ENCODE measurements around the gene ST7.

Gene ST7

GRCh38 chr7:117048114-117048866 lies 95.0 kb downstream of the ST7 start:
- Histone ChIP-seq H3K36me3 (ENCODE audit: control insufficient read depth in 5 of 5, insufficient read depth in 5 of 5, low read length in 5 of 5) (no peaks in the 10 kb centered on the region), H3K4me1 (ENCODE audit: control insufficient read depth in 5 of 5, insufficient read depth in 5 of 5, low read length in 5 of 5) (peaks cover 2 to 27% (median 8%) of the 10 kb centered on the region in 5 donors), H3K9me3 (ENCODE audit: control insufficient read depth in 5 of 5, low read length in 5 of 5) (no peaks in the 10 kb centered on the region), H3K27me3 (ENCODE audit: control insufficient read depth in 5 of 5, insufficient read depth in 4 of 5, low read length in 5 of 5) (no peaks in the 10 kb centered on the region), H3K27ac (ENCODE audit: low read depth, low read length) (no peak overlapping the region), H3K9ac (ENCODE audit: low read length in 5 of 5) (no peak overlapping the region), H3K4me3 (ENCODE audit: low read depth in 1 of 5, low read length in 5 of 5) (no peak overlapping the region)

DNA sequence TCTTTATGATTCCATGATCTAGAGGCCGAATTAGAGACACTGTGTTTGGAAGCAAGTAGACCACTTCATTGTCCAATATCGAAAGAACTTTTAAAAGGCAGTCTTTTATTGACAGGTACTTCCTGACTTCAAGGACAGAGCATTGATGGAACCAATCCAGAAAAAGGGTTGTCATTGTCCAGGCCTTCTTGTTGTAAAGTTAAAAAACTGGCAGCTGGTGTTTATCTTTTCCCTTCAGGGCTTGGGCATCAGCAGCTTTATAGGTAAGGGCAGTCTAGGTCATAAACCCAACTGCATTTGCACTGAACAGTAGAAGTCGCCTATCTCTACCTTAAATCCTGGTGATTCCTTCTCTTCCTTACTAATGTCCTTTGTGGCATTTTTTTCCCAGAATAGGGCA lies 95.6 kb downstream of the ST7 start:
- H3K36me3 ChIP-seq (ENCODE audit: control insufficient read depth in 5 of 5, insufficient read depth in 5 of 5, low read length in 5 of 5): no peaks in the 10 kb centered on the region
- no peak overlapping the region for H3K27ac ChIP-seq (ENCODE audit: low read depth, low read length)
- peaks cover 2 to 27% (median 8%) of the 10 kb centered on the region in 5 donors for H3K4me1 ChIP-seq (ENCODE audit: control insufficient read depth in 5 of 5, insufficient read depth in 5 of 5, low read length in 5 of 5)
- H3K9me3 ChIP-seq (ENCODE audit: control insufficient read depth in 5 of 5, low read length in 5 of 5): no peaks in the 10 kb centered on the region
- H3K4me3 ChIP-seq (ENCODE audit: low read depth in 1 of 5, low read length in 5 of 5): no peak overlapping the region
- no peak overlapping the region for H3K9ac ChIP-seq (ENCODE audit: low read length in 5 of 5)
- no peaks in the 10 kb centered on the region for H3K27me3 ChIP-seq (ENCODE audit: control insufficient read depth in 5 of 5, insufficient read depth in 4 of 5, low read length in 5 of 5)

GRCh38 chr7:117051808-117052207 lies 98.5 kb downstream of the ST7 start:
- Histone ChIP-seq H3K27ac (ENCODE audit: low read depth, low read length) (no peak overlapping the region), H3K9me3 (ENCODE audit: control insufficient read depth in 5 of 5, low read length in 5 of 5) (no peaks in the 10 kb centered on the region), H3K36me3 (ENCODE audit: control insufficient read depth in 5 of 5, insufficient read depth in 5 of 5, low read length in 5 of 5) (no peaks in the 10 kb centered on the region), H3K9ac (ENCODE audit: low read length in 5 of 5) (no peak overlapping the region), H3K4me1 (ENCODE audit: control insufficient read depth in 5 of 5, insufficient read depth in 5 of 5, low read length in 5 of 5) (peaks cover 2 to 20% (median 8%) of the 10 kb centered on the region in 5 donors), H3K4me3 (ENCODE audit: low read depth in 1 of 5, low read length in 5 of 5) (no peak overlapping the region), H3K27me3 (ENCODE audit: control insufficient read depth in 5 of 5, insufficient read depth in 4 of 5, low read length in 5 of 5) (no peaks in the 10 kb centered on the region)

GRCh38 chr7:117053432-117053831 lies 100.1 kb downstream of the ST7 start:
- no peaks in the 10 kb centered on the region for H3K9me3 ChIP-seq (ENCODE audit: control insufficient read depth in 5 of 5, low read length in 5 of 5)
- H3K36me3 ChIP-seq (ENCODE audit: control insufficient read depth in 5 of 5, insufficient read depth in 5 of 5, low read length in 5 of 5): no peaks in the 10 kb centered on the region
- no peak overlapping the region for H3K9ac ChIP-seq (ENCODE audit: low read length in 5 of 5)
- no peak overlapping the region for H3K4me3 ChIP-seq (ENCODE audit: low read depth in 1 of 5, low read length in 5 of 5)
- no peaks in the 10 kb centered on the region for H3K27me3 ChIP-seq (ENCODE audit: control insufficient read depth in 5 of 5, insufficient read depth in 4 of 5, low read length in 5 of 5)
- peaks cover 0 to 8% (median 3%) of the 10 kb centered on the region in 5 donors for H3K4me1 ChIP-seq (ENCODE audit: control insufficient read depth in 5 of 5, insufficient read depth in 5 of 5, low read length in 5 of 5)
- no peak overlapping the region for H3K27ac ChIP-seq (ENCODE audit: low read depth, low read length)

DNA sequence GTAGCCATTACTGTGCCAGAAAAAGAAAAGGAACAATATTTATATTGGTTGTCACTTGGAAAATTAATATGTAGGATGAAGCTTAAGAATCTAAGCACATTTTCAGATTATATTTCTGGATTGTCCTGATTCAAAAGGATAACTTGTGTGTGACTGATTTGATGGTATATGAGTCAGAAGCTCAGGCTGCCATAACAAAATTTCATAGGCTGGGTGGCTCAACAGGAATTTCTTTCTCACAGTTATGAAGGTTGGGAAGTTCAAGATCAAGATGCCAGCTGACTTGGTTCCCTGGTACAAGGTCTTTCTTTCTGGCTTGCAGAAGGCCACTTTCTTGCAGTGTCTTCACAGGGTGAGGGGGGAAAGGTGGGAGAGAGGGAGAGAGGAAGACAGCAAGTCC lies 108.5 kb downstream of the ST7 start:
- Histone ChIP-seq H3K27ac (ENCODE audit: low read depth, low read length) (no peak overlapping the region), H3K9ac (ENCODE audit: low read length in 5 of 5) (no peak overlapping the region), H3K9me3 (ENCODE audit: control insufficient read depth in 5 of 5, low read length in 5 of 5) (no peaks in the 10 kb centered on the region)

DNA sequence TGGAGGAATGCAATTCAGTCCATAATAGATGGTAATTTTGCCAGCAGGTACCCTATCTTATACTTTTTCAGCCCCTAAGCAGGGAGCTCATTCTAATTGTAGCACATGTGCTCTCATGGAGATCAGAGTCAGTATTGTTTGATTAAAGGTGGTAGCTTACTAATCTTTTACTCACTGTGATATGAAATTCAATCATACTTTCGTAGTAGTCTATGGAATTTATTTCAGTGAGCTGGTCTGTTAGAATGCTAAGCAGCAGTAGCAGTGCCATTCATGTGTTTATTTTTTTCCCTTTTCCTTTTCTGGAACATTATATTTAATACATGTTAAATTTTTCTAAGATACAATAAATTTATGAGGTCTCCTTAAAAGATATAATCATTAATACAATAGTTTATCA lies 109.0 kb downstream of the ST7 start:
- H3K9me3 ChIP-seq (ENCODE audit: control insufficient read depth in 5 of 5, low read length in 5 of 5): no peaks in the 10 kb centered on the region
- H3K4me1 ChIP-seq (ENCODE audit: control insufficient read depth in 5 of 5, insufficient read depth in 5 of 5, low read length in 5 of 5): peaks cover 0 to 6% (median 0%) of the 10 kb centered on the region in 5 donors
- H3K9ac ChIP-seq (ENCODE audit: low read length in 5 of 5): no peak overlapping the region
- H3K27ac ChIP-seq (ENCODE audit: low read depth, low read length): no peak overlapping the region
- no peaks in the 10 kb centered on the region for H3K36me3 ChIP-seq (ENCODE audit: control insufficient read depth in 5 of 5, insufficient read depth in 5 of 5, low read length in 5 of 5)
- H3K4me3 ChIP-seq (ENCODE audit: low read depth in 1 of 5, low read length in 5 of 5): no peak overlapping the region
- no peaks in the 10 kb centered on the region for H3K27me3 ChIP-seq (ENCODE audit: control insufficient read depth in 5 of 5, insufficient read depth in 4 of 5, low read length in 5 of 5)

More for the DNA sequence above, 108.5 kb downstream of the ST7 start:
- no peaks in the 10 kb centered on the region for H3K27me3 ChIP-seq (ENCODE audit: control insufficient read depth in 5 of 5, insufficient read depth in 4 of 5, low read length in 5 of 5)
- peaks cover 0 to 6% (median 0%) of the 10 kb centered on the region in 5 donors for H3K4me1 ChIP-seq (ENCODE audit: control insufficient read depth in 5 of 5, insufficient read depth in 5 of 5, low read length in 5 of 5)
- no peaks in the 10 kb centered on the region for H3K36me3 ChIP-seq (ENCODE audit: control insufficient read depth in 5 of 5, insufficient read depth in 5 of 5, low read length in 5 of 5)
- H3K4me3 ChIP-seq (ENCODE audit: low read depth in 1 of 5, low read length in 5 of 5): no peak overlapping the region

- Histone ChIP-seq H3K9ac (ENCODE audit: low read length in 5 of 5) (no peak overlapping the region), H3K27me3 (ENCODE audit: control insufficient read depth in 5 of 5, insufficient read depth in 4 of 5, low read length in 5 of 5) (no peaks in the 10 kb centered on the region), H3K27ac (ENCODE audit: low read depth, low read length) (no peak overlapping the region), H3K36me3 (ENCODE audit: control insufficient read depth in 5 of 5, insufficient read depth in 5 of 5, low read length in 5 of 5) (no peaks in the 10 kb centered on the region), H3K4me1 (ENCODE audit: control insufficient read depth in 5 of 5, insufficient read depth in 5 of 5, low read length in 5 of 5) (peaks cover 0 to 10% (median 4%) of the 10 kb centered on the region in 5 donors), H3K4me3 (ENCODE audit: low read depth in 1 of 5, low read length in 5 of 5) (no peak overlapping the region), H3K9me3 (ENCODE audit: control insufficient read depth in 5 of 5, low read length in 5 of 5) (no peaks in the 10 kb centered on the region)
These were observed 111.4 kb downstream of the ST7 start for GRCh38 chr7:117064688-117065087.

GRCh38 chr7:117065571-117066150 lies 112.4 kb downstream of the ST7 start:
- Histone ChIP-seq H3K27ac (ENCODE audit: low read depth, low read length) (no peak overlapping the region), H3K4me3 (ENCODE audit: low read depth in 1 of 5, low read length in 5 of 5) (no peak overlapping the region), H3K9ac (ENCODE audit: low read length in 5 of 5) (no peak overlapping the region), H3K36me3 (ENCODE audit: control insufficient read depth in 5 of 5, insufficient read depth in 5 of 5, low read length in 5 of 5) (no peaks in the 10 kb centered on the region), H3K27me3 (ENCODE audit: control insufficient read depth in 5 of 5, insufficient read depth in 4 of 5, low read length in 5 of 5) (no peaks in the 10 kb centered on the region), H3K4me1 (ENCODE audit: control insufficient read depth in 5 of 5, insufficient read depth in 5 of 5, low read length in 5 of 5) (peaks cover 0 to 10% (median 4%) of the 10 kb centered on the region in 5 donors), H3K9me3 (ENCODE audit: control insufficient read depth in 5 of 5, low read length in 5 of 5) (no peaks in the 10 kb centered on the region)

DNA sequence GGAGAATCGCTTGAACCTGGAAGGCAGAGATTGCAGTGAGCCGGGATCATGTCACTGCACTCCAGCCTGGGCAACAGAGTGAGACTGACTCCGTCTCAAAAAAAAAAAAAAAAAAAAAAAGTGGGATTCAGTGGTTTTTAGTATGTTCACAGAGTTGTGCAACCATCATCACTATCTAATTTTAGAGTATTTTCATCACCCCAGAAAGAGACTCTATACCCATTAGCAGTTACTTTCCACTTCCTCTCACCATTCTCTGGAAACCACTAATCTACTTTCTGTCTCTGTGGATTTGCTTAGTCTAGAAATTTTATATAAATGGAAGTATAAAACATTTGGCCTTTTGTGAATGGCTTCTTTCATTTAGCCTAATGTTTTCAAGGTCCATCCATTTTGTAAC lies 113.4 kb downstream of the ST7 start:
- peaks cover 0 to 10% (median 4%) of the 10 kb centered on the region in 5 donors for H3K4me1 ChIP-seq (ENCODE audit: control insufficient read depth in 5 of 5, insufficient read depth in 5 of 5, low read length in 5 of 5)
- no peaks in the 10 kb centered on the region for H3K36me3 ChIP-seq (ENCODE audit: control insufficient read depth in 5 of 5, insufficient read depth in 5 of 5, low read length in 5 of 5)
- H3K27me3 ChIP-seq (ENCODE audit: control insufficient read depth in 5 of 5, insufficient read depth in 4 of 5, low read length in 5 of 5): no peaks in the 10 kb centered on the region
- no peak overlapping the region for H3K27ac ChIP-seq (ENCODE audit: low read depth, low read length)
- no peaks in the 10 kb centered on the region for H3K9me3 ChIP-seq (ENCODE audit: control insufficient read depth in 5 of 5, low read length in 5 of 5)
- no peak overlapping the region for H3K4me3 ChIP-seq (ENCODE audit: low read depth in 1 of 5, low read length in 5 of 5)
- H3K9ac ChIP-seq (ENCODE audit: low read length in 5 of 5): no peak overlapping the region

DNA sequence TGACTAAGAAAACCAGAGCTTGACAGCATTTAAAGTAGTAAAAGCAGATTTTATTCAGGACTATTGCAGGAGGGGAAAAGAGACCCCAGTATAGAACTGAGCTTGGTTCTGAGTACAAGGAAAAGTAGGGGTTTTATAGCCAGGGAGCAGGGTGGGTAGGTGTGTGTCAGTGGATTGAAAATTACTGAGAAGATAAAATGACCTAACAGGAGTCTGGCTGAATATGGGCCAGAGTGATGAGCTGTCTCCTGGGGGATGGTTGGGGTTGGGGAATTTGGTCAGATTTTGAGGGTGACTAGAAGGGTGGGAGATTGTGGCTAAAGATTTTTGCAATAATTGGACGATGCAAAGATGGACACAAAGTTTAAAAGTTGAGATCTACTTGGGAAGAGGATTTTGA lies 114.0 kb downstream of the ST7 start:
- no peaks in the 10 kb centered on the region for H3K27me3 ChIP-seq (ENCODE audit: control insufficient read depth in 5 of 5, insufficient read depth in 4 of 5, low read length in 5 of 5)
- no peak overlapping the region for H3K9ac ChIP-seq (ENCODE audit: low read length in 5 of 5)
- no peak overlapping the region for H3K4me3 ChIP-seq (ENCODE audit: low read depth in 1 of 5, low read length in 5 of 5)
- no peak overlapping the region for H3K27ac ChIP-seq (ENCODE audit: low read depth, low read length)
- H3K9me3 ChIP-seq (ENCODE audit: control insufficient read depth in 5 of 5, low read length in 5 of 5): no peaks in the 10 kb centered on the region
- peaks cover 0 to 13% (median 6%) of the 10 kb centered on the region in 5 donors for H3K4me1 ChIP-seq (ENCODE audit: control insufficient read depth in 5 of 5, insufficient read depth in 5 of 5, low read length in 5 of 5)
- no peaks in the 10 kb centered on the region for H3K36me3 ChIP-seq (ENCODE audit: control insufficient read depth in 5 of 5, insufficient read depth in 5 of 5, low read length in 5 of 5)

Data from subcutaneous abdominal adipose tissue (tissue), 5 donors.